GM19043 (cell line): ENCODE measurements around the gene PCYT2.
"Not testable (repeated sequence)": the region's sequence is repeated elsewhere in the genome, so short reads cannot be mapped to it uniquely, and the experiment has no call there.

ENCODE experiments used
- ATAC-seq: cut with Tn5 transposase; IDR thresholded peaks from one replicate; pipeline ENCODE4 v1.9.1; 2021; ENCODE audit warnings: low read depth; ENCODE audit not compliant: unreplicated experiment

The PCYT2 gene

DNA sequence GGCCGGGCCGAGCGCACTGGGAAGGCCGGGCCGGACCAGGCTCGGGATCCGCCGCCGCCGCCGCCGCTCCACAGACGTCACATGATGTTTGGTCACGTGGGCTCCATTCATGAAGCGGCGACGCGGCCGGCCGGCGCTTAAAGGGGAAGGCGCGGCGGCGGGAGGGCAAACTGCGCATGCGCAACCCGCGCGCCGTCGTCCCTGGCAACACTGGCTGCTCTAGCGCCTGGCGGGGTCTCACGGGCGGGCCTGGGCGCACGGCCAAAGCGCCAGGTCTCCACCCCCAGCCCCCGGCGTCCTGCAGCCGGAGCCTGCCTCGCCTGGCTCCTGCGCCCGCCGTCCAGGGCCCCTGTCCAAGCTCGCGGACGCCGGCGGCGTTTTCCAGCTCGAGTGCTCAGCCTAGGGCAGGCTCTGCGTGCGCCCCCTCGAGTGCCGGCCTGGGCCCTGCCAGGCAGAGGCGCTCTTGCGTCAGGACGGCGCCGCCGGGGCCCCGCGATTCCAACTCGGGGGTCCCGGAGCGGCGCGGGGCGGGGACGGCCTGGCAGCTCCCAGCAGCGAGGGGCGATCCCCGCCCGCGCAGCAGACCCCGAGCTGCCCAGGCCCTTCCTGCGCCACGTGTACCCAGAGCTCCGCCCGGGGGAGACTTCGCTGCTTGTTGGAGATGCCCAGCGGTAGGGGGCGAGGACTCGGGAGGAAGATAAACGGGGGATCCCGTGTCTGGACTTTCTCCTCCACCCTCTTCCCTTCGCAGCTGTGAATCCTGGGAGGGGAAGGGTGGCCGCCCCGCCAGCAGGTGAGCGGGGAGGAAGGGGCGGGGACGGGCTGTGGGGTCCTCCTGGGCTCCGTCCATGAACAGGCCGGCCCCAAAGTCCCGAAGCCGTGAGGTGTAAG lies 16.7 kb upstream of the PCYT2 start, which contains the start of gene MAFG:
TSS of gene MAFG (minus strand) at position 83 of the 891 bp plus-strand sequence. CDS start 4,550 bp downstream, outside the sequence.
- ATAC-seq: peak; percentile 71

DNA sequence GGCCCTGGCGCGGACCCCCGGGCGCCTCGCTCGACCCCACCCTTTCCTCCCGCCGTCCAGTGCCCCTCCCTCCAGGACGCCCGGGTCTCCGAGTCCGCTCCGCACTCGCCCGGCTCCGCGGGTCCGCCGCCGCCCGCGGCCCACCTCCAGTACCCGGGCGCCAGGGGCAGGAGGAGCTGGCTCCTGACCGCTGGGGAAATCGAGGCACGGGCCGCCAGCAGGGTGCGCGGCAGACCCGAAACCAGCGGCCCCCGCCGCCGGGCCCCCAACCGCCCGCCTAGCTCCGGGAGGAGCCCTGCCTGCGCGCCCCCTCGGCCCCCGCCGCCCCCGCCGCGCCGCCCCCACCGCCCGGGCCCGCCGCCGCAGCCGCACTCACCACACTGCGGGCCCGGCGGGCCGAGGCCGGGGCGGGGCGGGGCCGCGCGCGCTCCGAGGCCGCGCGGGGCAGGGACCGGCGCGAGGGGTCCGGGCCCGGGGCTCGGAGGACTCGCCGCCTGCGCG lies 16.0 kb upstream of the PCYT2 start:
- ATAC-seq: no peak

- ATAC-seq: no peak
Observed at GRCh38 chr17:81926451-81927151, 15.4 kb upstream of the PCYT2 start.

DNA sequence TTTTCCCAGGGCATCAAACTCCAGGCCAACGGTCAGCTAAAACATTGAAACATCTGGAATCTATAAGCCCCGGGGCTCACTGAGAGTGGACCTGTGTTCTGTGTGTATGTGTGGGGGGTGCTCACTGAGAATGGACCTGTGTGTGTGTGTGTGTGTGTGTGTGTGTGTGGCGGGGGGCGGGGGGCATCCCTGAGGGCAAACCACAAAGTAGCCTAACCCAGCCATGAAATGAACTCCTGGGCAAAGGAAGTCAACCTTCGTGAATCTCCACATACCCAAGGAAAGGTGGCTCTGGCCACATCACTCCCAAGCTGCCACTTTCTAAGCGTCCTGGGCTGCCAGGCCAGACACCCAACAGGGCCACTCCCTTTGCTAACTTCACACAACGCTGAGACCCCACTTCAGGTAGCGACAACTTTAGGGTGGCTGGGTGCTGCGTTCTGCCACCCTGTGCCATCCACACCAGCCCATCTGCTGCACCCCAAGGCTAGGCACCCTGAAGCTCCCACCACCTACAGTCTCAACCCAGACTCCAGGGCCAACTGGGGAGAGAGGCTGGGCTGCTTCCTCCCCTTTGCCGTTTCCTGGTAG lies 14.8 kb upstream of the PCYT2 start:
- no peak for ATAC-seq

- ATAC-seq: no peak
Observed at GRCh38 chr17:81924557-81925532, 13.6 kb upstream of the PCYT2 start.

GRCh38 chr17:81923302-81924260 lies 12.4 kb upstream of the PCYT2 start:
- ATAC-seq: no peak

- no peak for ATAC-seq
Observed at GRCh38 chr17:81922566-81923301, 11.5 kb upstream of the PCYT2 start.

- ATAC-seq: no peak
Observed at GRCh38 chr17:81921996-81922565, 10.9 kb upstream of the PCYT2 start.

DNA sequence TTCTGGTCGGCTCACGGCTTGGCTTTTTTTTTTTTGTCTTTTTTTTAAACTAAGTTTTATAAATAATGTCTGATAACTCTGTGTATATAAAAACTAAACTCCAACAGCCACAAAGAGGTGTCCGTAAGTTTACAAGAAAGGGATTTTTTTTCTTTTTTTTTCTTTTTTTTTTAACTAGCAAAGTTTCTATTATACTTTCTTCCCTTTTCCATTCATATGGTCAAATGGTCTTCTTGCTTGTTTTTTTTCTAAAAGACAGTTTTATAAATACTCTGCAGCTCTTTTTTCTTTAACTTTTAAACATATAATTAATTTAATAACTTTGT lies 10.3 kb upstream of the PCYT2 start:
- no peak for ATAC-seq

DNA sequence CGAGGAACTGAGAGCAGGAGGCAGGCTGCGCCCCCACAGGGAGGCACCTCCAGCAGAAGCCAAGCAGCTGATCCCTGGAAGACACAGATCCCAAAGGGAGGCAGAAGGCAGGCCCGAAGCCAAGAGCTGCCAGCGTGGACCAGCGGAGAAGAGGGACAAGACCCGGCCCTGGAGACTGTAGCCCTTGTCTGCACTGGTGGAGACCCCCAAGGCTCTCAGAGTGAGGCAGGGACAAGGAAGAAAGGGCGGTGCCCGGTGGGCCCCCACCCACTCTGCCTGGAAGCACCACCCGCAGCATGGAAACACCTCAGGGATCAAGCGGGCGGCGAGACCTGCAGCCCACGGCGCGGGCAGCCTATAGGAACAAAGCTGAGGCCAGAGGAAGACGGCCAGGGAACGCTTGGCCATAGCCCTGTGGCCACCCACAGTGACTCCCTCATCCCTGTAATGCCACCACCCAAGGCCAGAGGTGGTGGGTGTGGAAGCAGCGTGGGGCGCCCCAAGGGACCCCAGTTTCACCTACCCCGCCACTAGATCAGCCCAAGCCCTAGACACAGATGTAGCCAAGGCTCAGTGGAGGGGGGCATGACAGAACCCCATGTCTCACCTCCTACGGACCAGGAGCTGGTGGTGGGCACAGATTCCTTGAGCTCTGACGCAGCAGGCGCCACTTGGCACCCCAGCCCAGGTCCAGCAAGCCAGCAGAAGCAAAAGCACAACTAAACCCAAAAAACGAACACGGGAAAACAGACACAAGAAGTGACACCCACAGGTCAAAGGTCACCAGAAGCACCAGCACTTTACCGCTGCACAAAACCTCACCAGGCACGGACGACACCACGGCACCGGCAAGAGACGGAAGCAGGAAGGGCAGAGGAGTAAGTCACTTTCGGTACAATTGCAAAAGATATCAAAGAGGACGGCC lies 9.7 kb upstream of the PCYT2 start:
- ATAC-seq: no peak

GRCh38 chr17:81918832-81919545 lies 7.8 kb upstream of the PCYT2 start:
- no peak for ATAC-seq

DNA sequence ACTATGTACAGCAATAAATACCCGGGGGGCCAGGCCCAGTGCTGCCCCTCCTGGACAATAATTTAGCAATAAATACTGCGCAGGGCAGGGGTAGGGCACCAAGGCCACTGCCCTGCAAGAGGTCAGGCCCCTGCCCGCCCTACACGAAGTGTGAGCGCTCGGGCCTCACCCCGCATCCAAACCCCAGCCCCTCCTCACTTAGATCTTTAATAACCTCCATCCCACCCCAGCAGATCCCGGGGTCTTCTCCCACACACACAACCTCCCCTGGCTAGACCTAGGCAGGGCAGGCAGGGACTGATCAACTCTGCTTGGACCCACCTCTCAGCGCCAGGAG lies 7.1 kb upstream of the PCYT2 start:
- ATAC-seq: not testable (repeated sequence)

DNA sequence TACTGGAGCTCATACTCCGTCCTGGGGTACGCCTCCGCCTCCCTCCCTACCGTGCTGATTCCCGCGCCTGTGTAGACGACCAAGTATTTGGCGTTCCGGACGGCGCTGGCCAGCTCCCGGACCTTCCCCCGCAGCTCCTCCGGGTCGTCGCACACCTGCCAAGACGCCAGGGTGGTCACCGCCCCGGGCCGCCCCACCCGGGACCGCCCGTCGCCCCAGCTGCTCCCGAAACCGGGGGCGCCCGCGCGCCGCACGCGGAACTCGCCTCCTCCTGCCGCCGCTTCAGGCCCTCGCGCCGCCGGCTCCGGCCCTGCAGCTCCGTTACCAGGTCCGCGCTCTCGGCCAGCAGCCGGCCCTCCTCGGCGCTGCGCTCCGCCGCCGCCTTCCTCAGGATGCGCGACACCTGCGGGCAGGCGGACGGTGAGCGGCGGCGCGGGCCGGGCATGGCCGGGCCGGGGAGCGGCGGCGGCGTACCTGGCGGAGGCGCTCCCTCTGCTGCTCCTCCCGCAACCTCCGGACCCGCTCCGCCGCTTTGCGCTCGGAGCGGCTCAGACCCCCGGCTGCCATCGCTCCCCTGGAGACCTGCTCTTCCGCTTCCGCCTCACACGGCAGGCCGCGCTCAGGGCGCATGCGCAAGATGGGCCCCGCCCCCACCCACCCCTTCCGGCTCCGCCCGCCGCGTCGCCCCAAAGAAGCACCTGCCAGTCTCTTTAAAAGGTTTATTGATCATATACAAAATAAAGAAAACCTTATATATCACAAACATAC lies 6.5 kb upstream of the PCYT2 start, which contains the start of gene SIRT7:
TSS of gene SIRT7 (minus strand) at position 612 of the 768 bp plus-strand sequence. CDS start at position 567, 45 bp downstream.
- ATAC-seq: no peak

DNA sequence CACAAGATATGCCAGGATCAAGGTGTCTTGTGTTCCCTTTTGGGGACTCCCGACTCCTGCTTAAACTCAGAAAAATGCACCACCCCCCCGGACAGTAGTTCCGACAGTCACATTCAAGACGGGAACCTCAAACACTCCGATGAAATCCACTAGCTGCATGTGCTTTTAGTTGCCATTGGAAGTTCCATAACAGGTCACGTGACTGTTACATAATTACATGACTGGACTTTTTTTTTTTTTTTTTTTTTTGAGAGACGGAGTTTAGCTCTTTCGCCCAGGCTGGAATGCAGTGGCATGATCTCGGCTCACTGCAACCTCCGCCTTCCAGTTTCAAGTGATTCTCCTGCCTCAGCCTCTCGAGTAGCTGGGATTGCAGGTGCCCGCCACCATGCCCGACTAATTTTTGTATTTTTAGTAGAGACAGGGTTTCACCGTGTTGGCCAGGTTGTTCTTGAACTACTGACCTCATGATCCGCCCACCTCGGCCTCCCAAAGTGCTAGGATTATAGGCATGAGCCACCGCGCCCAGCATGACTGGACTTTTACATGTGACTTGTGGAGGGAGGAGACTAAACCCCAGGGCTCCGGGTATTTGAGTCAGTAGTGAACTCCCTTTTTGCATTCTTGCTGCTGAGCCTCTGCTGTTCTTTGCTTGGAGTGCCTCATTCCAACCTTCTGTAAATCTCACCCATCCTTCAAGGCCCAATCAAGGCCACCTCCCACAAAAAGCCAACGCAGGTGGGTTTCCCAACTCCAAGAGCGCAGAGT lies 5.2 kb upstream of the PCYT2 start:
- no peak for ATAC-seq

DNA sequence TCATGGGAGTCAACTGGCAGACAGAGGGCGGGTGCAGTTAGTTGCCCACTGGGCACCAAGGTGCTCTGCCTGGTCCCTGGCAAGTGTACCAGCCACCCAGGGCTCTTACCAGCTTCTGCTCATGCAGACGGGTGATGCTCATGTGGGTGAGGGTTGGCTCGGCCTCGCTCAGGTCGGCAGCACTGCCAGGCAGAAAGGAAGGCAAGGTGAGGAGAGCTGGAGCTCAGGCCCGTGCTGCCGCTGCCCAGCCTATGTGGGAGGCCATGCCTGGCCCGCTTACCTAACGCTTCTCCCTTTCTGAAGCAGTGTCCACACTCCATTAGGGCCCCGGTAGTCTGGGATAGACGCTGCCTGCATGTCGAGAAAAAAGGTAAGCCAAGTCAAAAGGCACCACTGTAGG lies 4.1 kb upstream of the PCYT2 start:
- no peak for ATAC-seq
